ENCODE data around the gene MAD1L1. TPM values are rescaled to one million over a fixed set of nuclear protein-coding genes. Genes with fewer than 3 reads are reported as not detected.

Gene MAD1L1
- total and polyA plus RNA-seq, 4 donors = 43.0 to 54.9 (median 49.9) TPM

GRCh38 chr7:2079332-2080059, 153.2 kb downstream of the MAD1L1 start:
- Histone ChIP-seq H3K27me3 (ENCODE audit: control insufficient read depth in 3 of 3, insufficient read depth in 3 of 3, low read length in 2 of 3) (no peaks in the 10 kb centered on the region), H3K4me3 (no peak overlapping the region), H3K9ac (ENCODE audit: insufficient read depth in 1 of 2, low read length in 2 of 2) (no peak overlapping the region), H3K27ac (ENCODE audit: low read depth in 1 of 2, low read length in 1 of 2) (no peak overlapping the region), H3K36me3 (ENCODE audit: control insufficient read depth in 4 of 4, insufficient read depth in 4 of 4, low read length in 4 of 4) (peaks cover 0 to 6% (median 3%) of the 10 kb centered on the region in 4 donors), H3K4me1 (ENCODE audit: control insufficient read depth in 5 of 5, insufficient read depth in 5 of 5, low read length in 5 of 5) (peaks cover 0 to 10% (median 0%) of the 10 kb centered on the region in 5 donors), H3K9me3 (ENCODE audit: control insufficient read depth in 4 of 4, insufficient read depth in 3 of 4, low read length in 3 of 4) (no peaks in the 10 kb centered on the region)
- ATAC-seq (ENCODE audit: insufficient read depth, low FRiP score) (no peak), DNase-seq (no peak)
- WGBS, 2 donors = 69 to 76% methylated on average over 22 of the region's 22 CpGs
- TF ChIP-seq CTCF (IDR thresholded peaks at IDR 0.05; ENCODE audit: control extremely low read depth, extremely low read depth) = no peak

- Histone ChIP-seq H3K27ac (ENCODE audit: low read depth in 1 of 2, low read length in 1 of 2) (no peak overlapping the region), H3K4me3 (no peak overlapping the region), H3K36me3 (ENCODE audit: control insufficient read depth in 4 of 4, insufficient read depth in 4 of 4, low read length in 4 of 4) (peaks cover 0 to 6% (median 1%) of the 10 kb centered on the region in 4 donors), H3K9me3 (ENCODE audit: control insufficient read depth in 4 of 4, insufficient read depth in 3 of 4, low read length in 3 of 4) (no peaks in the 10 kb centered on the region), H3K4me1 (ENCODE audit: control insufficient read depth in 5 of 5, insufficient read depth in 5 of 5, low read length in 5 of 5) (peaks cover 0 to 10% (median 0%) of the 10 kb centered on the region in 5 donors), H3K27me3 (ENCODE audit: control insufficient read depth in 3 of 3, insufficient read depth in 3 of 3, low read length in 2 of 3) (no peaks in the 10 kb centered on the region), H3K9ac (ENCODE audit: insufficient read depth in 1 of 2, low read length in 2 of 2) (no peak overlapping the region)
- DNase-seq (no peak), ATAC-seq (ENCODE audit: insufficient read depth, low FRiP score) (no peak)
- TF ChIP-seq CTCF (IDR thresholded peaks at IDR 0.05; ENCODE audit: control extremely low read depth, extremely low read depth) = no peak
- 94 to 95% methylated on average over 15 of the region's 15 CpGs for WGBS, 2 donors
Observed at GRCh38 chr7:2078899-2079298, 153.8 kb downstream of the MAD1L1 start.

- H3K27me3 ChIP-seq (ENCODE audit: control insufficient read depth in 3 of 3, insufficient read depth in 3 of 3, low read length in 2 of 3) = no peaks in the 10 kb centered on the region
- no peak overlapping the region for H3K4me3 ChIP-seq
- no peak for DNase-seq
- ATAC-seq (ENCODE audit: insufficient read depth, low FRiP score) = no peak
- no peak overlapping the region for H3K27ac ChIP-seq (ENCODE audit: low read depth in 1 of 2, low read length in 1 of 2)
- no peak for TF ChIP-seq CTCF (IDR thresholded peaks at IDR 0.05; ENCODE audit: control extremely low read depth, extremely low read depth)
- no peaks in the 10 kb centered on the region for H3K4me1 ChIP-seq (ENCODE audit: control insufficient read depth in 5 of 5, insufficient read depth in 5 of 5, low read length in 5 of 5)
- no peak overlapping the region for H3K9ac ChIP-seq (ENCODE audit: insufficient read depth in 1 of 2, low read length in 2 of 2)
- H3K36me3 ChIP-seq (ENCODE audit: control insufficient read depth in 4 of 4, insufficient read depth in 4 of 4, low read length in 4 of 4) = peaks cover 0 to 6% (median 0%) of the 10 kb centered on the region in 4 donors
- H3K9me3 ChIP-seq (ENCODE audit: control insufficient read depth in 4 of 4, insufficient read depth in 3 of 4, low read length in 3 of 4) = no peaks in the 10 kb centered on the region
- 45 to 83% methylated on average over 27 of the region's 27 CpGs for WGBS, 2 donors
Observed at GRCh38 chr7:2076649-2077064, 156.1 kb downstream of the MAD1L1 start.
